Uterus (tissue), 4 donors: ENCODE data around the gene PACRG. TPM values are rescaled to one million over a fixed set of nuclear protein-coding genes. Genes with fewer than 3 reads are reported as not detected.

Experiments
- DNase-seq, 2 donors: peaks; one replicate each; pipeline ENCODE4 v3.0.0-alpha.2; 2019 to 2020
- H3K27ac ChIP-seq, 2 donors: fragments of 200-600 bp; sonication (generic); 1 replicate in 1 of 2; 2 replicates in 1 of 2; pipeline ENCODE4 v1.5.1; 2016 to 2018
- H3K27me3 ChIP-seq, 2 donors: fragments of 200-600 bp; sonication (generic); one replicate each; pipeline ENCODE4 v1.5.1; 2018 to 2019; ENCODE audit warnings: control low read depth in 1 of 2
- H3K36me3 ChIP-seq, 2 donors: fragments of 200-600 bp; sonication (generic); one replicate each; pipeline ENCODE4 v1.5.1; 2019; ENCODE audit warnings: control low read depth in 1 of 2
- H3K4me1 ChIP-seq, 2 donors: fragments of 200-600 bp; sonication (generic); one replicate each; pipeline ENCODE4 v1.5.1; 2018 to 2019; ENCODE audit warnings: control low read depth in 1 of 2
- H3K4me3 ChIP-seq, 2 donors: fragments of 200-600 bp; sonication (generic); 1 replicate in 1 of 2; 2 replicates in 1 of 2; pipeline ENCODE4 v1.5.1; 2018 to 2019; ENCODE audit warnings: mild to moderate bottlenecking in 1 of 2
- H3K9me3 ChIP-seq, 2 donors: fragments of 200-600 bp; sonication (generic); one replicate each; pipeline ENCODE4 v1.5.1; 2019; ENCODE audit warnings: control low read depth in 1 of 2
- POLR2A ChIP-seq, 2 donors: fragments of 450-650 bp; IDR thresholded peaks; one replicate each; pipeline ENCODE4 v1.6.1; 2016; ENCODE audit warnings: antibody characterized with exemption in 2 of 2, mild to moderate bottlenecking in 1 of 2, moderate library complexity in 1 of 2
- intact Hi-C: fragments of 100-400 bp; cut with DNase I; formaldehyde crosslinking; loops from one replicate; pipeline ENCODE4 v1.15.1; 2023; ENCODE audit warnings: low total_unique reads
- total RNA-seq, 4 donors: library from RNA; depleted of rRNA in 3 of 4; stranded (reverse); fragments of >200 nt in 3 of 4; gene quantifications; one replicate each; pipeline versions ENCODE4 v1.1.0 to v1.2.4, GENCODE V29; 2014 to 2023
- TF ChIP-seq, protein P1 (sequence below), 4 experiments: fragments of 200-600 bp in 2 of 4; fragments of 450-650 bp in 2 of 4; sonication (generic) in 2 of 4; IDR thresholded peaks; one replicate each; pipeline ENCODE4 v1.5.1; 2016 to 2019; ENCODE audit warnings: antibody characterized with exemption in 4 of 4, mild to moderate bottlenecking in 2 of 4, moderate library complexity in 1 of 4
- donor health status: DM: yes; HTN: yes; CAD: no.

The PACRG gene
- total RNA-seq, 4 donors from 2014 or later = 4.6 to 12.3 (median 7.5) TPM

DNA sequence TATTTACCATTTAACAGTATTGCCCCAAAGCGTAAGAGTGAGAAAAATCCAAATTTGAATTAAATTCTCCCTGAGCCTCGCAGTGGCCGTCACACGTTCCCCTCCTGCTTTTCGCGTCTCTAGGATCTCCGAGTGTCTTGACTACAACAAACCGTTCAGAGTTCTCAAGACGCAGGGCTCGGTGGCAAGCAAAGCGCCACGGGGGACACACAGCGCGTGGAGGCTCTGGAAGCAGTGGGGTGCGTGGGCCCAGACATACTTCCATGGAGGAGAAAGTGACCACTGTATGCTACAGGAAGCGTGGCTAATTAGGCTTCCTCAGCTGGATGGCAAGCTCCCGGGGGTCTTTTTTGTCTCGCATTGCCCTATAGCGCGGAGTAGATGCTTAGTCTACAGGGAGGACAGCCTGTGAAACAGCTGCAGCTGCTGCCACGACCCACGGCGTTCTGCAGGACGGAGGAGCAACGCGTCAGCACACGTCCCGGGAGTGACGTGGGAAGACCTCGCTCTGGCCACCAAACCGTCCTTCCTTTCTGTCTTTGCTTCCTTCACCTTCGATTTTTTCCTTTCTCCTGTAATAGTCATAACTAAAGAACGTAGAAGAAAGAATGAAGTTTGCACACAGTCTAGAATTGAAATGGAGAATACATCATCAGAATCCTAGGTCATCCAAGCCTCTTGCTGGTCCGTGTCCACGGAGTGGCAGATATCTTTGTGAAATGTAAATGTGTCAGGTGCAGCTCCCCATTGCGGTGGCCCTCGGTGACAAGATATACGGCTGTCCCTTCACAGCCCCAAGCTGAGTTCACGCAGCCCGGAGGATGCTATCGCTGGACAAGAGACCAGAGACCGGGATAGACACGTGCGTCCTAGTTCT lies 582.6 kb downstream of the PACRG start:
- TF ChIP-seq, protein P1, sequence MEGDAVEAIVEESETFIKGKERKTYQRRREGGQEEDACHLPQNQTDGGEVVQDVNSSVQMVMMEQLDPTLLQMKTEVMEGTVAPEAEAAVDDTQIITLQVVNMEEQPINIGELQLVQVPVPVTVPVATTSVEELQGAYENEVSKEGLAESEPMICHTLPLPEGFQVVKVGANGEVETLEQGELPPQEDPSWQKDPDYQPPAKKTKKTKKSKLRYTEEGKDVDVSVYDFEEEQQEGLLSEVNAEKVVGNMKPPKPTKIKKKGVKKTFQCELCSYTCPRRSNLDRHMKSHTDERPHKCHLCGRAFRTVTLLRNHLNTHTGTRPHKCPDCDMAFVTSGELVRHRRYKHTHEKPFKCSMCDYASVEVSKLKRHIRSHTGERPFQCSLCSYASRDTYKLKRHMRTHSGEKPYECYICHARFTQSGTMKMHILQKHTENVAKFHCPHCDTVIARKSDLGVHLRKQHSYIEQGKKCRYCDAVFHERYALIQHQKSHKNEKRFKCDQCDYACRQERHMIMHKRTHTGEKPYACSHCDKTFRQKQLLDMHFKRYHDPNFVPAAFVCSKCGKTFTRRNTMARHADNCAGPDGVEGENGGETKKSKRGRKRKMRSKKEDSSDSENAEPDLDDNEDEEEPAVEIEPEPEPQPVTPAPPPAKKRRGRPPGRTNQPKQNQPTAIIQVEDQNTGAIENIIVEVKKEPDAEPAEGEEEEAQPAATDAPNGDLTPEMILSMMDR (IDR thresholded peaks at IDR 0.05) = no peak
- TF ChIP-seq POLR2A (IDR thresholded peaks at IDR 0.05) = no peak
- intact Hi-C loops = no loop called here
- H3K9me3 ChIP-seq = no peaks in the 10 kb centered on the region
- H3K4me1 ChIP-seq = no peaks in the 10 kb centered on the region
- H3K4me3 ChIP-seq = no peak overlapping the region
- no peak overlapping the region for H3K27ac ChIP-seq
- no peak for DNase-seq
- H3K27me3 ChIP-seq = no peaks in the 10 kb centered on the region
- no peaks in the 10 kb centered on the region for H3K36me3 ChIP-seq

DNA sequence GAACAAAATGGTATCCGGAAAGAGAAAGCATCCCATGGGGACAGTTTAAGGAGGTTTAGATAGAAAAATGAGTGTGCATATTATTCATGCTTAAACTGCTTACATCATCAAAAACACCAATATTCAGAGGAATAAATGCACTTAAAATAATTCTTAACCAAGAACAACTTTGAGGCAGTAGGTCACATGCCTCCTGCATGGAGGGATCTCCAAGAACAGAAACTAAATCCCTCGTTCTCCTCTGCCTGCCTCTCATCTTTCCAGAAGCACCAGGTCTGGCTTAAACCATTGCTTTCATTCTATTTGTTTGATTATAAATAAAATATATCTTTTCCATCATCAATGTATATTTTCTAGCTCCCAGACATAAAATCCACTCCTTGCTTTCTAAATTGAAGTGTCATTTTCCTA lies 583.2 kb downstream of the PACRG start:
- intact Hi-C loops = no loop called here
- Histone ChIP-seq H3K36me3 (no peaks in the 10 kb centered on the region), H3K9me3 (no peaks in the 10 kb centered on the region), H3K4me1 (no peaks in the 10 kb centered on the region), H3K27ac (no peak overlapping the region), H3K4me3 (no peak overlapping the region), H3K27me3 (no peaks in the 10 kb centered on the region)
- no peak for DNase-seq
- no peak for TF ChIP-seq POLR2A (IDR thresholded peaks at IDR 0.05)
- TF ChIP-seq, protein P1 (IDR thresholded peaks at IDR 0.05) = no peak

DNA sequence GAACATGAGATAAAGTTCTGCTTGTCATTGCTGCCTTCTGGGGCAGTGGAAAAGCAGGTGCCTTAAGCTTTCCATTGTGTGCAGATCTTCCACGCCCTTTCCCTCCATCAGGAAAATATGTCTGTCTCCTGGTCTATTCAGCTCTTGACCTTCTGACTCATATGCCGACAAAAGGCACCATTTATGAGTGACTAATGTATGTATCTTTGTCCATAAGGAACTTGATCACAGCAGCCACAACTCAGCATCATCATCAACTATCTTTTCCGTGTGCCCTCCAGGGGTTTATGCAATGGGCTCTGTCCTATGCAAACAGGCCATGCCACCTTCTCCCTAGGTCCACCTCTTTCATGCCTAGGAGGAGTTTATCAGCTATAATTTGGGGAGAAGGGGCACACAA lies 584.1 kb downstream of the PACRG start:
- no peak overlapping the region for H3K27ac ChIP-seq
- intact Hi-C loops = no loop called here
- no peak for DNase-seq
- no peak for TF ChIP-seq POLR2A (IDR thresholded peaks at IDR 0.05)
- TF ChIP-seq, protein P1 (IDR thresholded peaks at IDR 0.05) = no peak
- H3K4me1 ChIP-seq = no peaks in the 10 kb centered on the region
- H3K27me3 ChIP-seq = no peaks in the 10 kb centered on the region
- H3K36me3 ChIP-seq = no peaks in the 10 kb centered on the region
- H3K9me3 ChIP-seq = no peaks in the 10 kb centered on the region
- H3K4me3 ChIP-seq = no peak overlapping the region

DNA sequence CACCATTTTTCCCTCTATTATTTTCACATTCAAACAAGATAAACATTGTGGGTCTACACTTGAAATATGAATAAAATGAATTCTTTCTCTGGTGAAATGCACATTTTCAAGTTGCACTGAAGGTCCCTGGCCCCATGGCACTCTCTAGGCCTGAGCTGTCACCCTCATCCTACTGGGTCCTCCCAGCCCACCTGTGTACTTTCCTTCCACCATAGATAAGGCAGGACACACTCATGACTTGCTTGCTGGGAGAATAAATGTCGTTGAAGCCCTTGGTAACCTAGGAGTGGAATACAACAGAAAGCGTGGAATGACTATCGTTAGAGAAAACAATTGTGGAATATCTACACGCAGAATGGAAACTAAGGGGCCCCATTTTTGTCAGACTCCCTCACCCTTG lies 585.8 kb downstream of the PACRG start:
- Histone ChIP-seq H3K4me1 (no peaks in the 10 kb centered on the region), H3K36me3 (no peaks in the 10 kb centered on the region), H3K4me3 (no peak overlapping the region), H3K27ac (no peak overlapping the region), H3K9me3 (no peaks in the 10 kb centered on the region), H3K27me3 (no peaks in the 10 kb centered on the region)
- TF ChIP-seq, protein P1 (IDR thresholded peaks at IDR 0.05) = no peak
- no peak for TF ChIP-seq POLR2A (IDR thresholded peaks at IDR 0.05)
- intact Hi-C loops = no loop called here
- no peak for DNase-seq

DNA sequence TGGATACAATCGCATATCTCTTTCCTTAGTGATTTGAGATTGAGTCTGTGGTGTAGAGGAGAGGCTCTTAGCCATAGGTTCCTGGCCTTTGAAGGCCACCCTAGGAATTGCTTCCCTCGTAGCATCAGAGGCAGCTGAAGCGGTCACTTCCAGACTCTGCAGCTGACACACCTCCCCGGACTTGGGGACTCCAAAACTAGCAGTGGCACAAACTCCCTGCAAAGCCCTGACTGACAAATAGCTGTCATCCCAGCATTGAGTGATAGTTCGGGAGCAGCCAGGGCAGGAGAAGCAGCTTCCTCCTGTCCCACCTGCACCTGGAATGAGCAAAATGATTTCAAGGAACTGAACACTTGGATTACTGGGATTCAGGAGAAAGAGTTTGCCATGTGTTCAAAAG lies 586.2 kb downstream of the PACRG start:
- no peak overlapping the region for H3K27ac ChIP-seq
- DNase-seq = no peak
- H3K9me3 ChIP-seq = no peaks in the 10 kb centered on the region
- no peaks in the 10 kb centered on the region for H3K36me3 ChIP-seq
- intact Hi-C loops = no loop called here
- H3K27me3 ChIP-seq = no peaks in the 10 kb centered on the region
- TF ChIP-seq POLR2A (IDR thresholded peaks at IDR 0.05) = no peak
- TF ChIP-seq, protein P1 (IDR thresholded peaks at IDR 0.05) = no peak
- no peaks in the 10 kb centered on the region for H3K4me1 ChIP-seq
- no peak overlapping the region for H3K4me3 ChIP-seq
